ENCODE measurements around the gene ZKSCAN5.

The ZKSCAN5 gene

GRCh38 chr7:99504603-99505323 lies at the start of gene ZKSCAN5:
ZKSCAN5 (plus strand) TSS chr7:99504662; CDS start chr7:99506045, 1,383 bp downstream.
- DNase-seq = peak; percentile 95

DNA sequence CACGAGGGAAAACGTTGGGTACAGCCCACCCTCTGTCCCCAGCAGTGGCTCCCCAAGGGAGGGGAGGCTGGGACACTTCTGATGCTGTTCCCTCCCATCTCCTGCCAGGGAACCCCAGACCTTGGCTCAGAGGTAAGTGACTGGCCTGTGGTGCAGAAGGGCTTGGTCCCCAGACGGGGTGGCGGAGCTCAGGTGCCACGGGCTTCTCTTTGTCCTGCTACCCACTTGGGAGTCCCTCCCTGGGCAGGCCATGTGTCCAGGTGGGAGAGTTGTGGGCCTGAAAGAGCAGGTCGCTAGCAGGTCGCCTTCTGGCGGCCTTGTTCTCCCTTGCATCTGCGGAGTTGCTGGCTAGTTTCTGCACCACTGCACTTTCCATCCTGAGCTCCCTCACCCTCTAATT lies 48.6 kb upstream of the ZKSCAN5 start:
- no peak for DNase-seq

GRCh38 chr7:99456288-99456687 lies 48.2 kb upstream of the ZKSCAN5 start:
- DNase-seq = no peak

- DNase-seq = no peak
Observed at GRCh38 chr7:99457050-99457649, 47.3 kb upstream of the ZKSCAN5 start.

DNA sequence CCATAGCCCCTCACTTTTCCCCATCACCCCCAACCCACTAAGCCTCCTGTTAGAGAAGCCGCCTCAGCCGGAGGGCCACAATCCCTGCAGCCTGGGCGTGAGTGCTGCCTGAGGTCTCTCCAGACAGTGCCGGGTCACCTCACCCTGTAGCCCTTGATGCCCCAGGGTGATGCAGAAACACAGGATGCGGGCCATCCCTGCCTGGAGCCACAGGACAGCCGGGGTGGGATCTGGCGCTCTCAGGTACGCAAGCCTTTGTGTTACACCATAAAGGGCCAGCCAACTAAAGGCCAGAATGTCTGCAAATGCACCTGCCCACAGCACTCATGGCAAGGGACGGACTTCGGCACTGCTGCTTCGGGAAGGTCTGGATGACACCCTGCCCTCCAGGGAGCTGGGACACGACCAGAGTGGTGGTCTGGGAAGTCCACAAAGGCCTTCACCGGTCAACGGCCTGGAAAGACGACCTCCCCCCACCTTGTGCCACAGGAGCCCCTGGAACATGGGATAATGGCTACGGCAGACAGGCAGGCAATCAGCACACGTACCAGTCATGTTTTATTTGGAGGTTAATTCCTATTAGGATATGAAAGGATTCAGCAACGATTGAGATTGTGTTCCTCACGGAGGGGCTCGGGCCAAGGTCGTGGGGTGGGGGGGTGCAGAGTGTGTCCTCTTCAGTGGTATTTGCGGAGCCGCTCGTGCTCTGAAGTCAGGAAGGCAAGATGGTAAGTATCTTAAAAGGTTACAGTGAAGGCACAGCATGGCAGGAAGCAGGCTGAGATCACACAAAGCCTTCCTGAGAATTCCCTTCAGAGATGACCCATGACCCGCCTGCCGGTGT lies 46.6 kb upstream of the ZKSCAN5 start:
- DNase-seq = no peak

- no peak for DNase-seq
Observed at GRCh38 chr7:99459087-99459486, 45.4 kb upstream of the ZKSCAN5 start.

DNA sequence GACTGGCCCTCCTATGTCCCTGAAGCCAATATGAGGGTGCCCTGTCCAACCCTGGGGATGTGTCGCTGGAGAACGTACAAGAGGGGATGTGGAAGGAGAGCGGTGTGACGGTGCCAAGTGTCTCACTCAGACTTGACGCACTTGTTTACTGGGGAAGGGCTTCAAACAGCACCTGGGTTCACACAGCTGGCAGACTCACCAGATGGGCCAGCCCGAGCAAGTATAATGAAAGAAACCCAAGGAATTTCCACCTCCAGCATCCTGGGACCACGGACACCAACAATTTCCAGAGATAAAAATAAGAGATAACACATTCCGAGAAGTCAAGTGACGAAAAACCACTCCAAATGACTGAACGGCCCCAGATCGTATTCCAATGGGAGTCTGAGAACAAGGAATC lies 43.8 kb upstream of the ZKSCAN5 start:
- no peak for DNase-seq

DNA sequence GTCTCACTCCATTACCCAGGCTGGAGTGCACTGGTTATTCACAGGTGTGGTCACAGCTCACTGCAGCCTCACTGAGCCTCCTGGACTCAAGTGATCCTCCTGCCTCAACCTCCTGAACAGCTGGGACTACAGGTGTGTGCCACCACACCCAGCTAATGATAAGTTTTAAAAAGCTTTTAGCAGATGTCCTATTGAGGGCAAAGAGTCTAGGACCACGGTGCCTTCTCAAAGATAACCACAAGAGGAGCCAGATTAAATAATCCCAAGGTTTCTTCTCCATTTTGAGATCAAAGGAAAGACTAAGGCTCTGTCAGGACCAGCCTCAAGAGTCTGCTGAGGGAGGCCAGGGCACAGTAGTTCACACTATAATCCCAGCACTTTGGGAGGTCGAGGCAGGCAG lies 43.2 kb upstream of the ZKSCAN5 start:
- DNase-seq = no peak

DNA sequence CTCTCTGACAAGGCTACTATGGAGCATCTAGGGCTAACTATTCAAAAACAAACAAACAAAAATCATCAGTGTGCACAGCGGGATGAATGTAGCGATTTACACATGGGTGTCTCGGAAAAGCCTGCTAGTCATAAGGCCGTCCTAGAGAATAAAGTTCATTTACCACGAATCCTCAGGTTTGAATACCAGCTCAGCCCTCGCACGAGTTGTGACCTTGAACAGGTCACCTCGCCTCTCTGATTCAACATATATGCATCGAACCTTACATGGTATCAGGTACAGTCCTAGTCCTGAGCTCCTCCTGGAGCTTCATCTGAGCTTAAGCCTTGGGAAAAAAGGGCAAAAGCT lies 39.1 kb upstream of the ZKSCAN5 start:
- DNase-seq = no peak

DNA sequence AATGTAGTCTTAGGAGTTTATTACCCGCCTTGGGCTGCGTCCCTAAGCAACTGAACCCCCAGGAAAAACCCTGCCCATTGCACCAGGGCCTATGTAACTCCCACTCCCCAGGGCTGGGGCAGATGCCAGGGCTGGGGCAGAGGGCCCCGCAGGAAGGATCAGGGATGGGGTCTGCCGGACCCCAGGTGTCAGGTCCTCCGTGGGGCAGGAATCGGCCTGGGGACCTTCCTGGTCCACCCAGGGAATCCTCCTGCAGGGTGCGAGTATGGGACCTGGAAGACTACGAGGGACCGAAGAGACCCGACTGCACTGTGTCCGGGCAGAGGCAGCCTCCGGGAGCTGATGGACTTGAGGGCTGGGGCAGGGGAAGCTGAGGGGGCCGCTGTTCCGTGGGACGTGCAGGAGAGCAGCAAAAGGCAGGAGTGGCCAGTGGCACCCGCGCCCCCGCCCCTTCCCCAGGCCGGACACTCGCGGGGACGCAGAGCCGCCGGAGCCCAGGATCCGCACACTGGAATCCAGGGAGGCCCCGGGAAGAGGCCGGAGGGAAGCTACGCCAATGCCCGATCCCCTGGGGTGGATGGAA lies 36.0 kb upstream of the ZKSCAN5 start:
- DNase-seq = no peak

GRCh38 chr7:99469381-99470065 lies 34.9 kb upstream of the ZKSCAN5 start:
- no peak for DNase-seq

GRCh38 chr7:99472561-99473314 lies 31.7 kb upstream of the ZKSCAN5 start, which contains the start of gene ZNF789:
ZNF789 (plus strand) TSS chr7:99472890; CDS start chr7:99476457, 3,567 bp downstream.
- peak; percentile 89 for DNase-seq

DNA sequence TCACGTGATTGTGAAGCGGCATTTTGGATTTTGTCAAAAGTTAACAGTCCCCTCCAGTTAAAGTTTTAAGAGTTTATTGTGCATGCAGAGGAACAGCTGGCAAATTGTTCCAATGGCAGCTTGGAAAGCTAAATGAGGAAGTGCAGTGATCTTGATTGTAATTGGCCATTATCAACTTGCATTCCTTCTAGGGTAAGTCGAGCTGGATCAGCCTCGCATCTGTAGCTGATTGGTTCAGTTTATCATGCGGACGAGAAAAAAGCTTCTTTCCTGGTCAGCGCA lies 31.2 kb upstream of the ZKSCAN5 start:
- peak; percentile 10 for DNase-seq

DNA sequence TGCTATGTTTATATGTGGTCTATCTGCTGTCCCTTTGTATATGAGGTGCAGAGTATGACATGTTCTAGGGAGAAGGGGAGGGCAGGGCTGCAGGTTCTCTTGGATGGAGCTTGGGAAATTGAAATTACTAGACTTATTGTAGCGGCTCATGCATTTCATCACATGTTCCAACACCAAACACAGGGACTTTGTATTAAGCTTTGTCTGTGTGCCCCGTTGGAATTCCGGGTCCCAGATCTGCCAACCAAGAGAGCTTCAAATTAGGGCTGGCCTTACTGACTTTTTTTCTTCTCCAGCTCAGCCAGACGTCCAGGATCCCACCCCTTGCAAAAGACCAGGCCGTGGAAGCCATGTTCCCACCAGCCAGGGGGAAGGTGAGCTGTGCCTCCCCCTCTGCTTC lies 28.4 kb upstream of the ZKSCAN5 start:
- no peak for DNase-seq

DNA sequence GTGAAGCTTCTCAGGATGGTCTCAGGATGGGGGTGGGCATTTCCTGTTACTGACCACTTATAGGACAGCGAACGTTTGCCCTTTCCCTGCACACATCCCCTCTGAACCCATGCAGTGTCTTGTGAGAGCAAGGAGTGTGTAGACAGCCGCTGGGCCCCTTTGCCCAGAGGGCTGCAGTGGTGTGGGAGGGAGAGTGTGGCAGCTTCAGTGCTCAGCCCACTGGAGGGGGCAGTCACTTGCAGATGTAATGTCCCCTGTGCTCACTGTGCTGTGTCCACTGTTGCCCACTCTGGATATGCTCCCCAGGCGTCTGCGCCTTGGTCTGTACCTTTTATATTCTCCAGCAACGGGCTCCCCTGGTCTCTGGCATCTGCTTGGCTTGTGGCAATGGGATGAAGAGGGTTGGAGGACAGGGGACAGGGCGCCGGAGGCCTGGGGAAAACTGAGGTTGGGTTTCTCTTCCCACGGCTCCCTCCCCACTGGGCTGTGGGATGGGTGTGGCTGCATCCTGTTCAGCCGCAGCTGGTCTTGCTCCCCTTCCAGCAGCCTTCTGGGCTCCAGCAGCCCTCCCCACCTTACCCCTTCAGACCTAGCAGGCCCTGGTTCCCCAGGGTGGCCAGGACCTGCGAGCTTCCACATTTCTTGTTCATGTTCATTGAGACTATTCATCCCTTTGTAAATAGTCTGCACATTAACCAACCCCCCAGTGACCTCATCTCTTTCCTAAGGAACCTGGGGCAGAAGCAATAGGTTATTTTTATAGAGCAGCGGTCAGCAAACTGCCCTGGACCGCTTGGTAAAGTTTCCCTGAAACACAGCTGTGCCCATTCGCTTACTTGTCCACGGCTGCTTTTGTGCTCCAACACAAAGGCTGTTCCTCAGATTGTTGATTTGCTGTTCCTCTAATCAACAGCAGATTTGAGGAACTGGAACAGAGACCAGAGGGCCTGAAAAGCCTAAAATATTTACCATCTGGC lies 25.7 kb upstream of the ZKSCAN5 start:
- no peak for DNase-seq

DNA sequence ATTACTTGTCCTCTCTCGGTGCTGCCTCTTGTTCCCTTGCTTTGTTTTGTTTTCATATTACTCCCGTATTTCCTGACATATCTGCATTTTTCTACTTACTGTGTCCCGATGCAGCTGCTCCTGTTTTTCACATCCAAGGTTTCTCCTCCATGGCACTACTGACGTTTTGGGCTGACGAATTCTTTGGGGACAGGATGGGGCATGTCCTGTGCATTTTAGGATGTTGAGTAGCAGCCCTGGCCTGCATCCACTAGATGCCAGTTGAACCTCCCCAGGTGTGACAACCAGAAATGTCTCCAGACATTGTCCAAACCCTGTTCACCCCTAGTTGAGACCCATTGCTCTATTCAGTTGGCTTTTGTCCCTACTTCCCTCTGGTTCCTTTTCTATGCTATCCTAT lies 19.4 kb upstream of the ZKSCAN5 start:
- no peak for DNase-seq

GRCh38 chr7:99489235-99489634 lies 15.2 kb upstream of the ZKSCAN5 start:
- DNase-seq = no peak

DNA sequence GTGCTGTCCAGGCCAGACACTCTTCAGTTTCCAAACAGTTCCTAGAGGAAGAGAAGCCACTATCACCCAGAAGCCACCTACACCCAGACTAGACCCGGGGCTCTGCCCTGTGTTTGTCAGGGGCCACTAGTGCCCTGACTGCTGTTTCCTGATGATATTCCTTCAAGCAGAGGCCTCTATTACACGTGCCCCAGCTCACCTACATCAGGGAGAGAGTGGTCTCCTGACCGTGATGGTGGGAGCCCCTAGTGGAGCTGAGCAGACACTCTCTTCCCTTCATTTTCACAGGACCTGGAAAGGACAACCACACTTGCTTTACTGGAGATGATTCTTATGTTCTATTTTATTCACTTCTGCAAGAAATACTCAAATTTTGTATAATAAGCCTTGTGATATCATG lies 13.6 kb upstream of the ZKSCAN5 start:
- no peak for DNase-seq

DNA sequence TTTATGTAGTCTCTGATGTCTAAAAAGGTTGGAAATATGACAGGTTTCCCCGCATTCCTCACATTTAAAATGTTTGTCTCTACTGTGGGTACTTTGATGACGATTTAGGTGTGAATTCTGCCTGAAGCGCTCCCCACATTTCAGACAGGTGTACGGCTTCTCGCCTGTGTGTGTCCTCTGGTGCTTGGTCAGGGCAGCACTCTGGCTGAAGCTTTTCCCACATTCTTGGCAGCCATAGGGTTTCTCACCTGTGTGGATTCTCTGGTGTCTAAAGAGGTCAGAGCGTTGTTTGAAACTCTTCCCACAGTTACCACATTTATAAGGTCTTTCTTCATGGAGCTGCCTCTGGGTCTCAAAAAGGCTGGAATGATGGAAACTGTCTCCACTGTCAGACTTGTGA lies 10.6 kb upstream of the ZKSCAN5 start:
- DNase-seq = no peak

GRCh38 chr7:99497766-99498545 lies 6.5 kb upstream of the ZKSCAN5 start:
- no peak for DNase-seq
